Cardiac septum (tissue), 1 donor: ENCODE measurements around the gene PROSER2. TPM values are rescaled to one million over a fixed set of nuclear protein-coding genes. Genes with fewer than 3 reads are reported as not detected.
"Not testable (repeated sequence)": the region's sequence is repeated elsewhere in the genome, so short reads cannot be mapped to it uniquely, and the experiment has no call there.

Experiments used
- DNase-seq: peaks from one replicate; pipeline ENCODE4 v3.0.0-alpha.2; 2020; ENCODE audit warnings: low spot score
- intact Hi-C: fragments of 100-400 bp; cut with DNase I; formaldehyde crosslinking; loops from one replicate; pipeline ENCODE4 v1.14.0; 2022
- total RNA-seq: library from RNA; stranded (reverse); fragmentation: NEBNext Ultra II Directional; extraction: Animal tissue kit (Norgen Biotek cat#: 25700); gene quantifications from one replicate; pipeline ENCODE4 v1.2.1, GENCODE V29; 2021
- donor health status: DM: no; HTN: no; CAD: no.

PROSER2 gene
- total RNA-seq, 1 donor from 2014 or later: 1.3 TPM

DNA sequence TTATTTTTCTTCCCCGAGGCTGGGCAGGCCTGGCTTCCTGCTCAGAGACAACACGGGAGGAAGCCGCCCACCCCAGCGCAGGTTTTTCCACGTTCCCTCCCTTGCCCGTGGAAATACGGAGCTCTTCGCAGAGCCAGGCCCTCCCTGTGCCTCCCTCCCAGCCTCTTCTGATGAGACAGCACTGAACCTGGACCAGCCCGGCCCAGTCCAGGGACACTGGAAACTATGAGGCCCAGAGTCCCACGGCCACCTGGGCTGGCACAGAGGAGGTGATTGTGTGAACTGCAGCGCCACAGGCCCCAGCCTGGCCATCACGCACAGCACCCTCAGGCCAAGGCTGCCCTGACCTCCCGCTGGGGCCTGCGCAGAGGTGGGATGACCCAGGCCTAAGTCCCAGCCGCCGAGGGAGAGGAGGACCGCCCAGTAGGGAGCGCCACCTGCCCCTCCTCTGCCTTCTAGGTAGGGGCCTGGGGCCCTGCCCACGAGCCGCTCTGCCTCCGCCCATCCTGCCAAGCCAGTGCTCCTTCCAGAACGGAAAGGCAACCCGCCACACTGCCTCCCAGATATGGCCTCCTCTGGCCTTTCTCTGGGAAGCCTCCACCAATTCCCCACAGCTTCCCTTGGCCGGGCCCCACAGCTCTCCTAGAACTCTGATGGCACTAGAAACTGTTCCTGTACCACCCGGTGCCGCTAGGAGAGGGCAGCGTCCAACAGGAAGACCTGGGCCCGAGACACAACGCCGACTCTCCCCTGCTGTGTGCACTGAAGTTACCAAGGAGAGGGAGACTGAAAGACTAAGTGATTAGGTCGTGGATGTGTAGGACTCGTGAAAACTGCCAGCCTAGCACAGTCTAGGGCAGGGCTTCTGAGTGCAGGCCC lies 57.2 kb downstream of the PROSER2 start:
- no peak for DNase-seq
- intact Hi-C loops: no loop called here

DNA sequence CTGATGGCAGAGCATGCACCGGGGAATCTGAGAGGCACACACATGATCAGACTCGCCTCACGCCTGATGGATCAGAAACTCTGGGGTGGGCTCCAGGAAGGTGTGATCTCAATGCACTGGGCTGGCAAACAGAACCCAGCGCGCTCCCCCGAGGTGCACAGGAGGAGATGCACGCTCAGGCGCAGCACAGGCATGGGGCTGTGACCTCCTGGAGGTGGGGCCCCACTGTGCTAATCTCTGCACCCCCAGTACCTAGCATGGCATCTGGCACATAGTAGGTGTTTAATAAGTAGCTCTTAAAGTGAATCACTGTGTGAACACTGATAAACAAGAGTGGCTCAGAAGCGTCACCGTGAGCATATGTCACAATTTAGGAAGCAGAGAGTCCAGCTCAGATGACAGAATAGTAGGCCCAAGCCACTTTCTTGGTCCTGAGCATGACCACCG lies 57.9 kb downstream of the PROSER2 start:
- DNase-seq: no peak
- intact Hi-C loops: no loop called here

DNA sequence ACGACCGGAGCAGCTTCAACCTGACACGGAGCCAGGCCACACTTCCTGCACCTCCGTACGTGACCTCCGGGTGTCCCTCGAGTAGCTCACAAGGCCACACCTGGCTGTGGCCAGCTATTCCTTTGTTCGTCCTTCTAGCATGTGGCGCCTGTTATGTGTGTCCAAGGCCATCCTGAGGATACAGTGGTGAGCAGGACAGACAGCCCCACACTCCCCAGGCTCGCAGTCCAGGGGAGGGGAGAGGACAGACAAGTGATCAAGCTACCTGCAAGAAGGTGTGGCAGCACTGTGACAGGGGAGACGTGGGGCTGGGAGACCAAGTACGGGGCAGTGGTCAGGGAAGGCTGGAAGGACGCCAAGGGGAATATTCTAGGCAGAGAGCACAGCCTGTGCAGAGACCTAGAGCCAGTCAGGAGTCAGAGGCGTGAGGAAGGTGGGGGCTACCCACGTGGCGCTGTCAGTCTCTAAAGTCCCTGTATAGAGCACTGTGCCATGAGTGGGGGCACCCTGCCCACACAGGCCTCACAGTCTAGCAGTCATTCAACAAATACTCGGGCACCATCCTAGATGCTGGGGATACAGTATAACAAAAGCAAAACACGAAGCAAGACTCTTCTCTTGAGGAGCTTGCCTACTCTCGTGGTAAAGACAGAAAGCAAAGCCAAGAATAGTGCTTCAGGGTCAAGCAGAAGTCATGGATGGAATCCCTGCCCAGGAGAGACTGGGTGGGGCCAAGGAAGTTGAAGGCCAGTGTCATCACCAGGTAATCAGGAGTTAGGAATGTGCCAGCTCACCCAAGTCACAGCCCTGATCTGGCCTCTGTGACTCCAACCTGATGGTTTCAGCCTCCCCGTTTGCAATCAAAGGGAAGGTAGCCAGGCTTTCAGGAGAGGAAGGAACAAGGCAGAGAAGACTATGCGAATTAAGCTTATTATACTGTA lies 58.6 kb downstream of the PROSER2 start:
- no peak for DNase-seq

DNA sequence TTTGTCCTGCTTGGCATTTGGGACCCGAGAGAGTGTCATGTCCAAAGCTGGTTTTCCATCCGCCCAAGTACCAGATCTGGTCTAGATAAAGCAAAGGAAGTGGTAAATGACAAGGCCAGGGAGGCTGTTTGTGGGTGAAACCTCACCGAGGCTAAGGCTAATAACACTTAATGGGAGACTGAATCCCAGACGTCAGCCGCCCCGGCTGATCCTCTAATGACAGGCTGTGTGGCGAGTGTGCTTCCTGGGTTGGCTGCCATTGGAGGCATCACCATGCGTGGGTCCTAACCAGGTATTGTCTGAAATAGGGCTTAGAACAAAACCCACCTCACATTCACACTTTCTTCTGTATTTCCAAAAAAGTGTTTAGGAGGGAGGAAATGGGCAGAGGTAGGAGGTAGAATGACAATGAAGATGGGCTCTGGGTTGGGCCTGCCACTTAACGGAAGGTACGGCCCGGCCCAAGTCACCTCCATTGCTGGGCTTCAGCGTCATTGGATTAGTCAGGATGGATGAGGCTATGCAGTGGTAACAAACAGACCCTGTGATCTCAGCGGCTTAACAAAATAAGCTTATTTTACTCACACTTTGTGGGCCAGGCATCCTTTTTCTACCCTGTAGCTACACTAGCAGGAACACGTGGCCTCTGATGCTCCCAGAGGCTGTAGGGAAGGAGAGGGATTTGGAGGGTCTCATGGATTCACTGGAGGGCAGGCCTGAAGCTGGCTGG lies 59.7 kb downstream of the PROSER2 start:
- DNase-seq: no peak
- intact Hi-C loops: no loop called here

More for the DNA sequence above, 58.6 kb downstream of the PROSER2 start:
- intact Hi-C loops: no loop called here

DNA sequence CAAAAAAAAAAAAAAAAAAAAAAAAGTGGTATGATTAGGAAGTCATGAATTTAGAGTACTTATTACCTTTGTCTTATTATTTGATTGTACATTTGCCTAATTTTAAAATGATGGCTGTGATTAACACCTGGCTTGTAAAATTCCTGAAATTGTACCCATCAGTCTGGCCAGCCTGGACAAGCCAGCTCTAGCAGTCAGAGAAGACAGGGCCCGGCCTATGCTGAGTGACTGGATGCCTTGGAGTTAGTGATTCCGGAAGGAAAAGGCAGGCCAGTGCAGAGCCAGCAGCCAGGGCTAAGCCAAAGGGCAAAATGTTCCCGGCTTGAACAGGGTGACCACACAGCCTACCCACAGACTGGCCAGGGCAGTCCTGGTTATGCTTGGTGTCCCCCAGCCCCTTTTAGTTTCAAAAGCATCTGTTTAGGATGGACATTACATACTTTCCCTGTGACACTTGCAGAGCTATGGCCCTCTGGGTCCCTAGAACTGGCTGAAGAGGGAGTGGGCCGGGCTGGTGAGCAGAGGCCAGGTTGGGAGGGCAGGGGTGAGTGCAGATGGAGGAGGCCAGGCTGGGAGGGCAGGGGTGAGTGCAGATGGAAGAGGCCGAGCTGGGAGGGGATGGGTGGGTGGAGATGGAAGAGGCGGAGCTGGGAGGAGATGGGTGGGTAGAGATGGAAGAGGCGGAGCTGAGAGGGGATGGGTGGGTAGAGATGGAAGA lies 61.7 kb downstream of the PROSER2 start:
- intact Hi-C loops: no loop called here
- no peak for DNase-seq

DNA sequence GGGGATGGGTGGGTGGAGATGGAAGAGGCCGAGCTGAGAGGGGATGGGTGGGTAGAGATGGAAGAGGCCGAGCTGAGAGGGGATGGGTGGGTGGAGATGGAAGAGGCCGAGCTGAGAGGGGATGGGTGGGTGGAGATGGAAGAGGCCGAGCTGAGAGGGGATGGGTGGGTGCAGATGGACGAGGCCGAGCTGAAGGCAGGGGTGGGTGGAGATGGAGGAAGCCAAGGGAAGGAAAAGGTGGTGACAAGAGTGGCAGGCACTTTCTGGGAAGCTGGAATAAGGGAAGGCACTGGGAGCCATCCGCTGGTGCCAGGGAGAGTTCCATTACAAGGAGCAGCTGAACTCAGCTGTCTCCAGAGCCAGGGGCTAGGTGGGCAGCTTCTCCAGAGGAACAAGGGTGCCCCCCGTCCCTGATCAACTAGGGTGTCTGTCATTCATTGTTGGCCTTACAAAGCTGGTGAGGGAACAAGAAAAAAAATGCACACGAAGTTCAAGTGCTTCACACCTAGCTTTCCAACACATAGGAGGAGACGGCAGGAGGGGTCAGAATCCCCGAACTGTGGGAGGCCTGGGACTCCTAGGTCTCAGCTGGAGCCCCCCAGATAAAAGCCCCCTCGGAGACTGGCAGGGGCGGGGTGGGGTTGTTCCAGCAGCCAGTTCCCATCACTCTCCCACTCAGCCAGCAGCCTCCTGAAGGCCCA lies 62.4 kb downstream of the PROSER2 start:
- intact Hi-C loops: no loop called here
- no peak for DNase-seq

DNA sequence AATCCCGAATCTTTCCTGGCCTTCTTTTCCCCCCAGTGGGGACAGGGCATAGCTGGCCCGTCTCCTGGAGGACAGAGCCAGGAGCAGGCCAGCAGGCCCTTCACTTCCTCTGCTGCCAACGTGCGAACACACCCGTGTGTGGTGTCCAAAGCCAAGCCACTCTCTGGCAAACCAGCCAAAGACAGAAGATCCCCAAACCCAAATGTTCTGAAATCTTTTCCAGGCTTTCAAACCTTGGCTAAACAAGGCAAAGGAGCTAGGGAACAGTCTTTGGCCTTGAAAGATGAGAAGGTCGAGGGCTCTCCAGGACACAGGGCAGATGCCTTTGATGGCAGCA lies 63.0 kb downstream of the PROSER2 start:
- DNase-seq: no peak
- intact Hi-C loops: no loop called here

DNA sequence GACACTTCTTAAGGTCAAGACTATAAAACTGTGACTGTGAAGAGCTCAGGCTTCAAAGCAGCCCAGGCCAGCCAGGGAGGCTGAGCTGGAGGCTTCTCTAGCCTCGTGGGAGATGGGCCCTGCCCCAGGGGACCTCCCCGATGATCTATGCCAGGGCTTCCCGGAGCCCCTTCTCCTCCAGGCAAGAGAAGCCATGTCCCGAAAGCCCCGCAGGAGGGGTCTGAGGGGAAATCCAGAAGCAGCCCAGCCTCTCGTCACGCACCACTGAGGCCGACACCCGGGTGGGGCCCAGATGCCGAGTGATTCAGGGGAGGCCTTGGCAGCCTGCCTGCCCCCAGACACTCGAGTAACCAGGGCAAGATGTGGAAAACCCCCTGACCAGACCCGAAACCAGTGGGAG lies 63.7 kb downstream of the PROSER2 start:
- intact Hi-C loops: no loop called here
- DNase-seq: no peak

DNA sequence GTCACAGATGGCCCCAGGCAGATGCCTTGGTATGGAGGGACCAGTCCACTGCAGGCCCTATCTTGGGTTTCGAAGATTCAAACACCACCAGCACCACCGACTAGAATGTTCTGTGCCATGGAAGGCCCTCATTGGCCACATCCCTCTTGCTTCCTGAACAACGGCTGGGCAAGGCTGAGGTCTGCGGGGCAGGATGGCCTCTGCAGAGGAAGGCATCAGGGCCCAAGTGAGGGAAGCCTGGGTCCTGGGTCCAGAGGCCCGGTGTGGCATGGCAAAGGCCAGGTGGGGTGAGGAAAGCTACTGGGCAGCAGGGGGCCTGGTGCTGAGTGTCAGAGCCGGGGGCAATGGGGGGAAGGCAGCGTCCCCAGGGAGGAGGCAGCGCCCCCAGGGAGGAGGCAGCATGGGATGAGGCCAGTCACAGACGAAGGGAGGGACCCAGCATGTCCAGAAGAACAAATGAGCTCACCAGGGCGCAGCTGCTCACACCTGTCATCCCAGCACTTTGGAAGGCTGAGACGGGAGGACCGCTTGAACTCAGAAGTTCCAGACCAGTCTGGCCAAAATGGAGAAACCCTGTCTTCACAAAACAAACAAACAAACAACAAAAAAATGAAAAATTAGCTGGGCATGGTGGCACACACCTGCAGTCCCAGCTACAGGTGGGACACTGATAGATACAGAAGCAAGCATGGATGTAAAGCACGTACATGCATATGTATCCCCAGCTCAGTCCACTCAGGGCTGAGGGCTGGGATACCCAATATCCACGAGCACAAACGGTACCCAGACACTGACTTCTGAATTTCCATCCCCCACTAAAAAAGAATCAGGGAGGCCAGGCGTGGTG lies 64.4 kb downstream of the PROSER2 start:
- no peak for DNase-seq
- intact Hi-C loops: no loop called here

DNA sequence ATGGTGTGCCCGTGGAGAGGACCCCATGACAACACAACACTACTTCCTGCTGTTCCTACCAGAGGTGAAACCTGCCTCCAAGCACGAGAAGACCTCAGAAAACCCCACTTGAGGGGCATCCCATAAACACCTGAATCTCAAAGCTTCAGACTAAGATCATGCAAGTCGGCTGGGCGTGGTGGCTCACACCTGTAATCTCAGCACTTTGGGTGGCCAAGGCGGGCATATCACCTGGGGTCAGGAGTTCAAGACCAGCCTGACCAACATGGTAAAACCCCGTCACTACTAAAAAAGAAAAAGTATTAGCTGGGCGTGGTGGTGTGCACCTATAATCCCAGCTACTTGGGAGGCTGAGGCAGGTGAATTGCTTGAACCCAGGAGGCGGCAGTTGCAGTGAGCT lies 66.1 kb downstream of the PROSER2 start:
- DNase-seq, intact Hi-C loops: not testable (repeated sequence)

DNA sequence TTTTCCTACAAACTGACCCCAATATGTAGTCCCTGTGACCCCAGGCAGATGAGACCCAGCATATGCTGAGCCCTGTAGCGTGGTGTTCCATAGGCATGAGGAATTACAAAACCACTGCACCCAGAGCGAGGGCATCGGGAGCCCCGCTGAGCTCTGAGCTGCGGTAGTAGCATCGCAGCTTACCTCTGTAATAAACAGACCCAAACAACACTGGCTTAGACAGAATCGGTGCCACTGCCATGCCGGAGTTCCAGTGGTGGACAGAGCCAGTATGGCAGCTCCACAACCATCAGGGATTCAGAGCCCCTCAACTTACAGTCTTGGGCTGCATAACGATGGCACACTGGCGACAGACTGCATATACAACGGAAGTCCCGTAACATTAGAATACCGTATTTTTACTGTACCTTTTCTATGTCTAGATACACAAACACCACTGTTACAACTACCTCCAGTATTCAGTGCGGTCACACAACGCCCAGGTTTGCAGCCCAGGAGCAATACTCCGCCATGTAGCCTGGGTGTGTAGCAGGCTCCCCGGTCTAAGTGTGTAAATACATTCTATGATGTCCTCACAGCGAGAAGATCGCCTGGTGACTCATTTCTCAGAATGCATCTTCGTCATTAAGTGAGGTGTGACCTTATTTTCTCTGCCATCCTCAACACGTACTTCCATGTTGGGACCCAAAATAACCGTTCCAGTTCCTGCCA lies 68.8 kb downstream of the PROSER2 start:
- DNase-seq: no peak
- intact Hi-C loops: no loop called here

DNA sequence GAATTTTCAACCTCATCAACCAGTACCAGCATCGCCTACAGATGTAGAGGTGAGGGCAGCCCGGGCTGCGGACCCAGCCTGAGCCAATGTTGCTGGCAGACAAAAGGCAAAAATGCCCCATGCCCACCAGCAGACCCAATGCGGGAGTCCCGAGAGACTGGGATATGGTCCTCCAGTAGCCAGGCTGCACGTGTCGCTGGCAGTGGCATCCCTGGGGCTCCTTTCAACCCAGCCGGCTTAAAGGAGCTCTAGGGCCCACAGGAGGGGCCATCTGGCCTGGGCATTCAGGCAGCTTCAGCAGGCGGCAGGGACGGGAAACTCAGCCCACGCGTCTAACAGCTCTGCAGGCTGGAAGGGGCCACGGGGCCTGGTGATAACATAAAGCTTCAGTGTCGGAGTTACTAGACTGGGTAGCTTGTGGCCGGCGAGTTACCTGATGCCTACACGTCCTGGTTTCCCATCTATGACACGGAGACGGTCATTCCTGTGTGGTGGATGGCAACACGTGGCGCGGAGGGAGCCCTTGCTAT lies 70.7 kb downstream of the PROSER2 start:
- intact Hi-C loops: no loop called here

DNA sequence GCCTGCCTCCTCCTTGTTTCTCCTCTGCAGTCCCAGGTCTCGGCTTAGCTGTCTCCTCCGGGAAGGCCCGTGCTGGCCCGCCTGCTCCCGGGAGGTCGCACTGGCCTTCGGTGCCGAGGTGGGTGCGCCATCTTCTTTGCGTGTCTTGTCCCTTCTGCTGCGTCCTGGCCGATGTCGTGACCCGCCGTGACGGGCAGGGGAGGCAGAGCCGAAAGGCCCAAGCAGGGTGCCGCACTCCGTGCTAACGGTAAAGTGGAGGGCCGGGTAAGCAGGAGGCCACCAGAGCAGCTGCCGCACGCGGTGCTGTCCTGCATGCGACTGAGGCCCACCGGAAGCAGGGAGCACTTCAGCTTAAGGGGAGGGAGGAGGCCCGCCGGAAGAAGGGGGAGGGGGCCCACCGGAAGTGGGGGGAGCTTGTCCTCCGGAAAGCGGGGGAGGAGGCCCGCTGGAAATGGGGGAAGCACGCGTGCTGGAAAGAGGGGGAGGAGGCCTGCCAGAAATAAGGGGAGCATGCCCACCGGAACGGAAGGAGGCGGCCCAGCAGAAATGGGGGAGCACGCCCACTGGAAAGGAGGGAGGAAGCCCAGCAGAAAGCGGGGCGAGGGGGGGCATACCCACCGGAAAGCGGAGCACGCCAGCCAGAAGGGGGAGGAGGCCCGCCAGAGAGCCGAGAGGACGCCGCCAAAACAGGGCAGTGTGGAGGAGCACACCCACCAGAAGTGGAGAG lies 71.4 kb downstream of the PROSER2 start:
- intact Hi-C loops: no loop called here
- DNase-seq: no peak

More for the DNA sequence above, 70.7 kb downstream of the PROSER2 start:
- no peak for DNase-seq

DNA sequence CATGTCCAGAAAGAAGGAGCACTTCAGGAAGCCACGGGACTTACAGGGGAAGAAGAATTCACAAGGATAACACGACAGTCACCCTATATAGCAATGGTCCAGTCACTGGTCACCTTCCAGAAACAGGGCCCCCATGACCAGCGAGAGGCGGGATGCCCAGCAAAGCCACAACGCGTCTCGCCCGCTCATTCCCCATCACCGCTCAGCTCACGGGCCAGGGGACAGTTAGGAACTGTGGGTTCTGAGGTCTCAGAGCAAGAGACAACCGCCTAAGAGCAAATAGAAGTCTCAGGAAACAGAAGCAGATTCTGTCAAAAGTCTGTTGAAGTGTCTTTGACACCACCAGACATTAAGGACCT lies 71.9 kb downstream of the PROSER2 start:
- intact Hi-C loops: no loop called here
- no peak for DNase-seq

DNA sequence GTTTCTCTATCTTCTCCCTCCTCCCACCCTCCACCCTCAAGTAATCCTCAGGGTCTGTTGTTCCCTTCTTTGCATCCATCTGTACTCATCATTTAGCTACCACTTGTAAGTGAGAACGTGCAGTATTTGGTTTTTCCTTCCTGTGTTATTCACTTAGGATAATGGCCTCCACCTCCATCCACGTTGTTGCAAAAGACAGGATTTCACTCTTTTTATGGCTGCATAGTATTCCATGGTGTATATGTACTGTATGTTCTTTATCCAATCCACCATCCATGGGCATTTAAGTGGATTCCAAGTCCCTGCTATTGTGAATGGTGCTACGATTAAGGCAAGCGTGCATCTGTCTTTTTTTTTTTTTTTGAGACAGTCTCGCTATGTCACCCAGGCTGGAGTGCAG lies 72.4 kb downstream of the PROSER2 start:
- no peak for DNase-seq
- intact Hi-C loops: no loop called here

DNA sequence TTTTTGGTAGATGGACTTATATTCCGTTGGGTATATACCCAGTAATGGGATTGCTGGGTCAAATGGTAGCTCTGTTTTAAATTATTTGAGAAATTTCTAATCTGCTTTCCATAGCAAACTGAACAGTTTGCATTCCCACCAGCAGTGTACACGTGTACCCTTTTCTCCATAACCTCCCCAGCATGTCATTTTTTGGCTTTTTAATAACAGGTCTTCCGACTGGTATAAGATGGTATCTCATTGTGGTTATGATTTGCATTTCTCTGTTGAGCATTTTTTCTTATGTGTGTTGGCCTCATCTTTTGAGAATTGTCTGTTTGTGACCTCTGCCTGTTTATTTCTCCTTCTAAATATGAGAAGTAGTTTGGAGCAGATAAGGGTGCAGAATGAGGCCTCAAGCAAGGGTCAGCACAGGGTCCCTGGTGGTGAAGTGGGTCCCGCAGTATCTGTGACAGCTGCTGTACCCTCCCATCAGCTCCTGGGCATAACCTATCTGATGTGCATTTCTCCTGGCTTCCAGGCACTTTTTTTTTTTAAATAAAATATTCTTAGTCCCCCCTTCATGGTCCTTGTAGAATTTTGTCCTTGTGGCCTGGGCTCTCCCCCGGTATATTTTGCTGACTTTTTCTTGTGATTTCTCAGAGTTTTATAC lies 73.5 kb downstream of the PROSER2 start:
- DNase-seq: no peak
- intact Hi-C loops: no loop called here
